OCI-LY7 (cell line): ENCODE measurements around the gene CCDC57. TPM values are rescaled to one million over a fixed set of nuclear protein-coding genes. Genes with fewer than 3 reads are reported as not detected.
A peak's percentile ranks its signal among the peaks of the same experiment; 100 is the strongest.

Experiments
- BruUV-seq: library from RNA; stranded (reverse); fragments of 400-500 nt; replicated peaks from 2 replicates; lab custom pipeline; 2021; lab: Mats Ljungman, UMichigan
- CTCF ChIA-PET: fragments of 300-600 bp; sonication (Branson Sonifier 250); formaldehyde crosslinking; loops from one replicate; lab custom pipeline; 2022; ENCODE audit warnings: antibody characterized with exemption; ENCODE audit not compliant: unreplicated experiment; lab: Charles Lee
- POLR2A ChIA-PET: fragments of 300-600 bp; sonication (Branson Sonifier 250); formaldehyde crosslinking; loops from one replicate; lab custom pipeline; 2022; ENCODE audit warnings: antibody characterized with exemption; lab: Charles Lee
- DNase-seq: peaks from one replicate; pipeline ENCODE4 v3.0.0-alpha.2; 2015; ENCODE audit warnings: low spot score
- H2AFZ ChIP-seq: fragments of 200-600 bp; sonication (generic), shearing (Covaris generic); 2 replicates; pipeline ENCODE4 v1.6.1; 2014; ENCODE audit warnings: mild to moderate bottlenecking, antibody characterized with exemption, low read length, moderate library complexity
- H3K27ac ChIP-seq: fragments of 200-600 bp; sonication (generic); 2 replicates; pipeline ENCODE4 v1.5.1; 2014; ENCODE audit warnings: mixed run types, low read depth, mild to moderate bottlenecking, moderate library complexity, low read length, inconsistent platforms; ENCODE audit not compliant: poor library complexity, severe bottlenecking
- H3K36me3 ChIP-seq: fragments of 200-600 bp; sonication (generic); 2 replicates; pipeline ENCODE4 v1.6.1; 2014; ENCODE audit warnings: mild to moderate bottlenecking, antibody characterized with exemption, low read length, moderate library complexity, mixed read lengths; ENCODE audit not compliant: insufficient read depth
- H3K4me1 ChIP-seq: fragments of 200-600 bp; sonication (generic); 2 replicates; pipeline ENCODE4 v1.5.1; 2014; ENCODE audit warnings: mild to moderate bottlenecking, low read length; ENCODE audit not compliant: insufficient read depth, poor library complexity, severe bottlenecking
- H3K4me2 ChIP-seq: fragments of 200-600 bp; sonication (generic); 2 replicates; pipeline ENCODE4 v1.6.1; 2014; ENCODE audit warnings: mild to moderate bottlenecking, low read length
- H3K4me3 ChIP-seq: fragments of 200-600 bp; sonication (generic); 2 replicates; pipeline ENCODE4 v1.5.1; 2014; ENCODE audit warnings: mild to moderate bottlenecking, low read depth, low read length; ENCODE audit not compliant: poor library complexity, severe bottlenecking
- H3K79me2 ChIP-seq: fragments of 200-600 bp; sonication (generic); 2 replicates; pipeline ENCODE4 v1.6.1; 2016; ENCODE audit warnings: low read depth, mild to moderate bottlenecking, low read length, moderate library complexity, mixed read lengths; ENCODE audit not compliant: insufficient read depth
- H3K9me2 ChIP-seq: fragments of 200-600 bp; sonication (generic); 2 replicates; pipeline ENCODE4 v1.6.1; 2016; ENCODE audit warnings: mild to moderate bottlenecking, low read length, mixed read lengths; ENCODE audit not compliant: insufficient read depth
- H3K9me3 ChIP-seq: fragments of 200-600 bp; sonication (generic); 2 replicates; pipeline ENCODE4 v1.6.1; 2014; ENCODE audit warnings: mild to moderate bottlenecking, mixed run types, low read length, mixed read lengths
- H4K20me1 ChIP-seq: fragments of 200-600 bp; sonication (generic); 2 replicates; pipeline ENCODE4 v1.6.1; 2014; ENCODE audit warnings: mild to moderate bottlenecking, antibody characterized with exemption, low read length, moderate library complexity, mixed read lengths; ENCODE audit not compliant: insufficient read depth
- EZH2phosphoT487 ChIP-seq: fragments of 200-600 bp; sonication (generic); IDR thresholded peaks from 2 replicates; pipeline ENCODE4 v1.6.1; 2018; ENCODE audit warnings: low read depth, borderline replicate concordance, mild to moderate bottlenecking, mixed run types, antibody characterized with exemption, low read length, moderate library complexity, mixed read lengths
- intact Hi-C: fragments of 100-400 bp; cut with micrococcal nuclease; formaldehyde crosslinking; loops from one replicate; pipeline ENCODE4 v1.10.0; 2022; ENCODE audit not compliant: unreplicated experiment
- total RNA-seq, 2 experiments: library from RNA; depleted of rRNA in 1 of 2; stranded (reverse); fragments of >200 nt in 1 of 2; shearing (Covaris generic) in 1 of 2; gene quantifications; 2 replicates each; pipeline ENCODE4 v1.2.3, GENCODE V29; 2014 to 2022
- TF ChIP-seq, protein P1 (sequence below): fragments of 200-600 bp; sonication (generic); conservative IDR thresholded peaks from 2 replicates; pipeline ENCODE4 v1.5.1; 2014; ENCODE audit warnings: mild to moderate bottlenecking, antibody characterized with exemption, low read length, moderate library complexity, mixed read lengths

Gene CCDC57
- total RNA-seq, 2 experiments from 2014 or later, result 34.5 to 58.7 TPM

DNA sequence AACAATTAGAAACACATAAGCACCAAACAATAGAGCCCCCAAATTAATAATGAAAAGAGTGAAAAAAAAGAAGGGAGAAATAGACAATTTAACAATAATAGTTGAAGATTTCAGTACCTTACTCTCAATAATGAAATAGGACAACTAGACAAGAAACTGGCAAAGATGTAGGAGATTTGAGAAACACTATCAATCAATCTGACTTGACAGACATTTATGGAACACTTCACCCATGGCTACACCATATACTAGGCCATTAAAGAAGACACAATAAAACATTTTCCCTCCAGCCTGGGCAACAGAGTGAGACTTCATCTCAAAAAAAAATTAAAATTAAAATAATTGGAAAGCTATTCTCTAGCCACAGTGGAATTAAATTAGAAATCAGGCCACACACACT is 142.0 kb downstream of the CCDC57 start:
- peaks cover 22% of the 10 kb centered on the region for H3K4me1 ChIP-seq
- H4K20me1 ChIP-seq, result no peaks in the 10 kb centered on the region
- H3K9me2 ChIP-seq, result no peaks in the 10 kb centered on the region
- H3K27ac ChIP-seq, result no peak overlapping the region
- no TSS peak for BruUV-seq
- H3K36me3 ChIP-seq, result no peaks in the 10 kb centered on the region
- no peaks in the 10 kb centered on the region for H3K9me3 ChIP-seq
- no peak for TF ChIP-seq EZH2phosphoT487
- TF ChIP-seq, protein P1, sequence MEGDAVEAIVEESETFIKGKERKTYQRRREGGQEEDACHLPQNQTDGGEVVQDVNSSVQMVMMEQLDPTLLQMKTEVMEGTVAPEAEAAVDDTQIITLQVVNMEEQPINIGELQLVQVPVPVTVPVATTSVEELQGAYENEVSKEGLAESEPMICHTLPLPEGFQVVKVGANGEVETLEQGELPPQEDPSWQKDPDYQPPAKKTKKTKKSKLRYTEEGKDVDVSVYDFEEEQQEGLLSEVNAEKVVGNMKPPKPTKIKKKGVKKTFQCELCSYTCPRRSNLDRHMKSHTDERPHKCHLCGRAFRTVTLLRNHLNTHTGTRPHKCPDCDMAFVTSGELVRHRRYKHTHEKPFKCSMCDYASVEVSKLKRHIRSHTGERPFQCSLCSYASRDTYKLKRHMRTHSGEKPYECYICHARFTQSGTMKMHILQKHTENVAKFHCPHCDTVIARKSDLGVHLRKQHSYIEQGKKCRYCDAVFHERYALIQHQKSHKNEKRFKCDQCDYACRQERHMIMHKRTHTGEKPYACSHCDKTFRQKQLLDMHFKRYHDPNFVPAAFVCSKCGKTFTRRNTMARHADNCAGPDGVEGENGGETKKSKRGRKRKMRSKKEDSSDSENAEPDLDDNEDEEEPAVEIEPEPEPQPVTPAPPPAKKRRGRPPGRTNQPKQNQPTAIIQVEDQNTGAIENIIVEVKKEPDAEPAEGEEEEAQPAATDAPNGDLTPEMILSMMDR, result no peak
- DNase-seq, result no peak
- ChIA-PET CTCF (no interaction called here), POLR2A (interaction anchor here (1.1 to 1.2 kb wide), 2 partner anchors 30 to 33 kb away, joined by 3 to 4 read pairs; partner anchors contain the start of gene DCXR)
- intact Hi-C loops, result no loop called here
- no peak overlapping the region for H3K4me3 ChIP-seq
- no peaks in the 10 kb centered on the region; the same call in 1 of the 2 replicates for H3K79me2 ChIP-seq
- no peak overlapping the region for H3K4me2 ChIP-seq
- H2AFZ ChIP-seq, result no peak overlapping the region

DNA sequence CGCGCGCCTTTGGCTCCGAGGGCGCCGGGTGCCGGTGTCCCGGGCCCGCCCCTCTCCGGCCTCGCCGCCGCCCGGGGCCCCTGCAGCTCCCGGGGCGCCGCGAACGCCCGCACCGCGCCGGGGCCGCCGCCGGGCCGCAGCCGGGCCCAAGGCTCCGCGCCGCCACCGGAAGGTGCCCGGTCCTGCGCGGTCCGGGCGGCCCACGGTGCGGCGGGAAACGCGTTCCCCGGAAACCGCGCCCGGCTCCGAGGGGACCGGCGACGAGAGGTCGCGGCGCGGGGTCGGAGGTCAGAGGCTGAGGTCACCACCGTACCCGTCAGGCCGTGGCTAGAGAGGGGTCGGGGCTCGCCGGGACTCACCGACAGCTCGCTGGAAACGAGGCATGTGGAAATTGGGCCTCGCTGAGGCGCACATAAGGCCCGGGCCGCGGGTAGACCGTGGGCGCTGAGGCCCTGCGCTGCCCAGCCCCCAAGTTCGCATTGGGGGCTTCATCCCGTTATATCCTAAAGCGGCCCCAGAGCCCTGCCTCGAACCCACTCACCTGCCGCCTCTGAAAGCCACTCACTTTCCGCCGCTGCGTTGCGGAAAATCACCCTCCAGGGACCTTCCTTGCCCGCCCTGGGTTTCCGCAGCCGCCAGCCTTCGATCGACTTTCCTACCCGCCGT is 146.9 kb downstream of the CCDC57 start, which contains the start of gene DUS1L:
TSS of gene DUS1L (minus strand) at position 167 of the 666 bp plus-strand sequence. CDS start 745 bp downstream, outside the sequence.
- Histone ChIP-seq H4K20me1 (no peaks in the 10 kb centered on the region; the same call in 1 of the 2 replicates), H3K9me3 (no peaks in the 10 kb centered on the region), H3K4me2 (peak within 1 kb of the TSS; percentile 96), H2AFZ (peak within 1 kb of the TSS; percentile 78), H3K36me3 (peaks cover 34% of the 10 kb centered on the region), H3K4me3 (peak within 1 kb of the TSS; percentile 97), H3K79me2 (peaks cover 18% of the 10 kb centered on the region; the same call in 1 of the 2 replicates), H3K9me2 (no peaks in the 10 kb centered on the region), H3K27ac (peak within 1 kb of the TSS; percentile 42), H3K4me1 (peaks cover 19% of the 10 kb centered on the region)
- BruUV-seq, result TSS peak; percentile 95
- POLR2A ChIA-PET, result interaction anchor here (0.8 to 1.0 kb wide), 3 partner anchors 11 to 40 kb away, joined by 3 to 5 read pairs (median 3); no protein-coding TSS in a partner anchor
- TF ChIP-seq, protein P1, result no peak
- no peak for TF ChIP-seq EZH2phosphoT487
- CTCF ChIA-PET, result no interaction called here
- peak; percentile 84 for DNase-seq
- intact Hi-C loops, result no loop called here
